Measurements from ENCODE around the gene CFAP157.

Gene CFAP157

DNA sequence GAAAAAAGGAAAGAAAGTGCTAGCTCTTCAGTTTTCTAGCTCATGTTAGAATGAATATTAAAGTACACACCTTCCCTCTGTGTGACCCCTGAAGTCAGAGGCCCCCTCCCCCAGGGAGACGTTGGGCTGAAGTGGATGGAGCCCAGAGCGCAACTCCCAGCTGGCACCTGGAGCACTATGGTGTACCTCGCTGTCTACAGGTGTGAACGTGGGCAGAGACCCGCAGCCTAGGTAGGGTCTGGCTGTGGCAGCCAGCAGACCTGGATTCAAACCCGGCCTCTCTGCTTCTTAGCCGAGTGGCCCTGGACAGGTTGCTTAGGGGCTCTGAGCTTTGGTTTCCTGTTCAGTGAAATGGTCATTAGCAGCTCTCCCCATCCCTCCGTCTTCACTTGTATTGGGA is 22.0 kb downstream of the CFAP157 start:
- no peak overlapping the region for H3K27ac Mint-ChIP-seq
- intact Hi-C loops (cut with micrococcal nuclease), result no loop called here
- H3K36me3 Mint-ChIP-seq (ENCODE audit: low read depth), result peaks cover 43% of the 10 kb centered on the region
- H3K27me3 Mint-ChIP-seq, result peaks cover 7% of the 10 kb centered on the region
- H3K9me3 Mint-ChIP-seq, result no peaks in the 10 kb centered on the region
- peaks cover 13% of the 10 kb centered on the region for H3K4me1 Mint-ChIP-seq (ENCODE audit: low read depth)
- H3K4me3 Mint-ChIP-seq, result no peak overlapping the region

DNA sequence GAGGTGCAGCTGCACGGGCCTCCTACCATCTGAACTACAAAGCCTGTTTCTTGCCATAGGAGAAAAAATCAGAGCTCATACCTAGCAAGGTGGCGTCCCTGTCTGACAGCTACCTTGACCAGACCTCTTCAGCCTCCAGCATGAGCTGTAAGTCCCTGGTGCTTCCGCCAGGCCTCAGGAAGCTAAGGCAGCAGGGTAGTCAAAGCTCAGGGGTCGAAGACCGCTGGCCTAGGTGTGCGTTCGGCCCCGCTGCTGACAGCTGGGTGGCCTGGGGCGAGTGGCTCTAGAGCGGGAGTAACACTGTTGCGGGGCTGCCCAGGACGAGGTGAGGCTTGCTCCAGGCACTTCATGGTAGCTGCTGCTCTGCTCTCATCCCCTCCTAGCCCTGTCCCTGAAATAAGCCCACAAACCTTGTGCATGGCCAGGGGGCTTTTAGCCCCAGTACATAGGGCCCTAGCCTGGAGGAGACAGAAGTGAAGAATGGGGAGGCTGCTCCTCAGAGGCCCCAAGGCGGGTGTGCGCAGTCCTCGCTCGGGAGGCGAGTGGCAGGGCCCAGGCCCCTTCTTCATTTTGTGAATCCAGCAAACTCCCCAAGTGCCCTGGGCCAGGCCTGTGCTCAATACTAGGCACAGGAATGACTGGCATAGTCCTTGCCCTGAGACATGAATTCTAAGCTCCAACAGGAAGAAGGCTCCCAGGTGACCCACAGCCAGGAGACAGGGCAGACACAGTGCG is 22.9 kb downstream of the CFAP157 start:
- intact Hi-C loops (cut with micrococcal nuclease), result loop anchor here (10.0 kb wide), 1 partner anchor 205 kb away; no protein-coding TSS in a partner anchor
- Mint-ChIP-seq H3K36me3 (ENCODE audit: low read depth) (peaks cover 43% of the 10 kb centered on the region), H3K9me3 (no peaks in the 10 kb centered on the region), H3K4me3 (no peak overlapping the region), H3K4me1 (ENCODE audit: low read depth) (peaks cover 20% of the 10 kb centered on the region), H3K27ac (no peak overlapping the region), H3K27me3 (no peaks in the 10 kb centered on the region)

DNA sequence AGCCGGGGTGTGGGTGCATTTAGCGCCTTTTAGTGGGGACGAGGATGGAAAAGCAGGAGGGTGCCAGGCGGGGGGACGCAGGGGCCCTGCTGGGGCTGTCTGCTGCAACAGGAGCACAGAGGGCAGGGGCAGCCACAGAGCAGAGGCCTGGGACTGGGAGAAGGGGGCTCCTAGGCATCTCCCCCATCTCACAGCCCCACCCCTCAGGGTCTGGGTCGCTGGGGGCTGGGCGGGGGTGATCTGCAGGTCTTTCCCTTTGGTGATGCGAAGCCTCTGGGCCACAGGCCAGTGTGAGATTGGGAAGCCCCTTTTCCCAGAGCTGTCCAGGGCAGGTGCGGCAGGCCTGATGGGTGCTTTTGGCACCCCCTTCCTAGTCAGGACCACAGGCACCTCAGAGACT is 23.5 kb downstream of the CFAP157 start:
- Mint-ChIP-seq H3K36me3 (ENCODE audit: low read depth) (peaks cover 43% of the 10 kb centered on the region), H3K27ac (no peak overlapping the region), H3K4me1 (ENCODE audit: low read depth) (peaks cover 20% of the 10 kb centered on the region), H3K27me3 (no peaks in the 10 kb centered on the region), H3K4me3 (no peak overlapping the region), H3K9me3 (no peaks in the 10 kb centered on the region)
- intact Hi-C loops (cut with micrococcal nuclease), result loop anchor here (10.0 kb wide), 1 partner anchor 205 kb away; no protein-coding TSS in a partner anchor

DNA sequence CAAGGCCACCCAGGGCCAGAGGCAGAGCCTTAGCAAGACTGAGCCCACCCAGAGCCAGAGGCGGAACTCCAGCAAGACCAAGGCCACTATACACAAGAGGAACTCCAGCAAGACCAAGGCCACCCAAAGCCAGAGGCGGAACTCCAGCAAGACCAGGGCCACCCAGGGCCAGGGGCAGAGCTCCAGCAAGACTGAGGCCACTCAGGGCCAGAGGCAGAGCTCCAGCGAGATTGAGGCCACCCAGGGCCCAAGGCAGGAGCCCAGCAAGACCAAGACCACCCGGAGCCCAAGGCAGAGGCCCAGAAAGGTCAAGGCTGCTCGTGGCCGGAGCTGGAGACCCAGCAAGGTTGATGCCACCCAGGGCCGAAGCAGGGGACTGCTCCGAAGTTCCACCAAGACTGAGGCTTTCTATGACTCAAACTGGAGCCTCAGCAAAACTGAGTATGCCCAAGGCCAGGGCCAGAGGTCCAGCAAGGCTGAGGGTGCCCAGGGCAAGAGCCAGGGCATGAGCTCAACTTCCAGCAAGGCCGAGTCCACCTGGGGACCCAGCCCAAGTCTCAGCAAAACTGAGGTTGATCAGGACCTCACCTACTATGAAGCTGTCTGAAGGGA is 24.1 kb downstream of the CFAP157 start:
- intact Hi-C loops (cut with micrococcal nuclease), result loop anchor here (10.0 kb wide), 1 partner anchor 206 kb away; no protein-coding TSS in a partner anchor
- peaks cover 20% of the 10 kb centered on the region for H3K4me1 Mint-ChIP-seq (ENCODE audit: low read depth)
- no peaks in the 10 kb centered on the region for H3K27me3 Mint-ChIP-seq
- no peak overlapping the region for H3K27ac Mint-ChIP-seq
- peaks cover 43% of the 10 kb centered on the region for H3K36me3 Mint-ChIP-seq (ENCODE audit: low read depth)
- H3K9me3 Mint-ChIP-seq, result no peaks in the 10 kb centered on the region
- no peak overlapping the region for H3K4me3 Mint-ChIP-seq

DNA sequence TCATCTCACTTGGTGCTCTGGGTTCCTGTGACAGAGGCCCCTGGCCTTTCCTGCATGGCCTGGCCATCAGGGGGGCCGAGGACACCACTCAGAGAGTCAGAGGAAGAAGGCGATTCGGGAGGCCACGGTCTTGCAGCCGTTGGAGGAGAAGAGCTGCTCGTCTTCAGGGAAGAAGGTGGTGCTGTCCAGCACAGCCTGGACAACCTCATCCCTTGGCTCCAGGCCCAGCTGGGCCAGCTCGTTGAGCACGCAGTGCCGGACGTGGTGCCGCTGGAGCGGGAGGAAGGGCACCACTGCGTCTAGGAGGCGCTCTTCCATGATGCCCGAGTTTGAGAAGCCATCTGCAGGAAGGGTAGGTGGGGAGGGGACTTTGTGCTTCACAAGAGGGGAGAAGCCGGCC is 25.1 kb downstream of the CFAP157 start:
- no peak overlapping the region for H3K4me3 Mint-ChIP-seq
- intact Hi-C loops (cut with micrococcal nuclease), result loop anchor here (10.0 kb wide), 1 partner anchor 207 kb away; no protein-coding TSS in a partner anchor
- H3K36me3 Mint-ChIP-seq (ENCODE audit: low read depth), result peaks cover 43% of the 10 kb centered on the region
- peaks cover 20% of the 10 kb centered on the region for H3K4me1 Mint-ChIP-seq (ENCODE audit: low read depth)
- H3K27me3 Mint-ChIP-seq, result no peaks in the 10 kb centered on the region
- no peak overlapping the region for H3K27ac Mint-ChIP-seq
- H3K9me3 Mint-ChIP-seq, result no peaks in the 10 kb centered on the region

DNA sequence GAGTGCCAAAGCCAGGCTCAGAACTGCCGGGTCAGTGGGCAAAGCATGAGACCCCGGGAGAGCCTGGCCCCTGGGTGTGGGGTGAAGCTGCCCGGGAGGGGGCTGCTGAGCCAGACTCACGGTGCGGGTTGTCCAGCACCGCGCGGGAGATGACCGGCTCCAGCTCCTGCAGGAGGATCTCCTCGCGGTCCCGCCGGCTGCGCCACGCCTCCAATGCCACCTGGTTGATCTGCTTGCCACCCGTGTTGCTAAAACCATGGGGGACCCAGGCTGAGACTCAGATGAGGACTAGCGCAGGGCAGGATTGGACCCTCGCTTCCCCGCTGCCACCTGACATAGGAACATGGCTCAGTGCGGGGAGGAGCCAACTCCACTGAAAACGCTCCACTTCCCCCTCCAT is 25.7 kb downstream of the CFAP157 start:
- peaks cover 20% of the 10 kb centered on the region for H3K4me1 Mint-ChIP-seq (ENCODE audit: low read depth)
- H3K4me3 Mint-ChIP-seq, result no peak overlapping the region
- no peaks in the 10 kb centered on the region for H3K9me3 Mint-ChIP-seq
- intact Hi-C loops (cut with micrococcal nuclease), result loop anchor here (10.0 kb wide), 1 partner anchor 208 kb away; no protein-coding TSS in a partner anchor
- no peaks in the 10 kb centered on the region for H3K27me3 Mint-ChIP-seq
- no peak overlapping the region for H3K27ac Mint-ChIP-seq
- peaks cover 44% of the 10 kb centered on the region for H3K36me3 Mint-ChIP-seq (ENCODE audit: low read depth)

DNA sequence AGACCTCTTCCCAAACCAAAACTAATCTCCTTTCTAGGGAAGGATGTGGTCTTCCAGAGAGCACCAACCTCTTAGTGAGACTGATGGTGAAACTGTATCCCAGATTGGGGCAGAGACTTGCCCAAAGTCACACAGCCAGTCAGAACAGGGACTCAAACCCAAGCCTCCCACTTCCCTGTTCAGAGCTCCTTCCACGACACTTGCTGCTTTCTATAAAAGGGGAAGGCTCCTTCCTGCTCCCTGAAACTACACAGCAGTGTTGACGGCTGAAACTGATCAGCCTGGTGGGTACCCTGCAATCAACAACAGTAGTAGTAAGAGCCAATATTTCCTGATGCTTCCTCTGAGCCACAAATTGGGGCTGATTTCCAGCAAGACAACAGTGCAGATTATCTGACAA is 26.8 kb downstream of the CFAP157 start:
- peak overlapping the region; percentile 86 for H3K27ac Mint-ChIP-seq

DNA sequence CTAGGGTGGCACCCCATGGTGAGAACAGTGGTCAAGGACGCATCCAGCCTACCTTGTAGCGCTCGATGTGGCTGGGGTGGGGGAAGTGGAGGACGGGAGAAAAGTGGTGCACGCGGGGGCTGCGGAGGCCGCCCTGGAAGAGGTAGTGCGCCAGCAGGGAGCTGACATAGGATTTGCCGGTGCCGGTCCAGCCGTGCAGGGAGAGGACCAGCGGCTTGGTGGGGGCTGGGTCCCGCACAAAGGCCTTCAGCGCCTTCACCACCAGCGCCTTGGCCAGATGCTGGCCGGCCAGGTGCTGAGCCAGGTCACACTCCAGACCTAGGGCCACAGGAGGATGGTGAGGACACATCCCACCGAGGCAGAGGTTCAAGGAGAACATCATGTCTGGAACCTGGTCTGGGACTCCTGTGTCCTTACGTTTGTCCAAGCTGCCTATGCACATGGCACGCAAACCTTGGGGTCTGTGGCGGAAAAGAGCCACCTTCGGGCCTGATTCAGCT is 27.5 kb downstream of the CFAP157 start:
- Mint-ChIP-seq H3K9me3 (no peaks in the 10 kb centered on the region), H3K4me3 (peak overlapping the region; percentile 82), H3K4me1 (ENCODE audit: low read depth) (peaks cover 20% of the 10 kb centered on the region), H3K27ac (peak overlapping the region; percentile 86), H3K36me3 (ENCODE audit: low read depth) (peaks cover 62% of the 10 kb centered on the region), H3K27me3 (no peaks in the 10 kb centered on the region)
- intact Hi-C loops (cut with micrococcal nuclease), result loop anchor here (1.0 to 10.0 kb wide), 5 partner anchors 19 to 209 kb away; partner anchors contain the start of genes PTRH1 and ST6GALNAC4

More for the DNA sequence above, 26.8 kb downstream of the CFAP157 start:
- no peaks in the 10 kb centered on the region for H3K27me3 Mint-ChIP-seq
- no peaks in the 10 kb centered on the region for H3K9me3 Mint-ChIP-seq
- intact Hi-C loops (cut with micrococcal nuclease), result loop anchor here (1.0 to 10.0 kb wide), 5 partner anchors 18 to 209 kb away; partner anchors contain the start of genes PTRH1 and ST6GALNAC4
- H3K4me3 Mint-ChIP-seq, result peak overlapping the region; percentile 82
- H3K4me1 Mint-ChIP-seq (ENCODE audit: low read depth), result peaks cover 20% of the 10 kb centered on the region
- peaks cover 56% of the 10 kb centered on the region for H3K36me3 Mint-ChIP-seq (ENCODE audit: low read depth)

DNA sequence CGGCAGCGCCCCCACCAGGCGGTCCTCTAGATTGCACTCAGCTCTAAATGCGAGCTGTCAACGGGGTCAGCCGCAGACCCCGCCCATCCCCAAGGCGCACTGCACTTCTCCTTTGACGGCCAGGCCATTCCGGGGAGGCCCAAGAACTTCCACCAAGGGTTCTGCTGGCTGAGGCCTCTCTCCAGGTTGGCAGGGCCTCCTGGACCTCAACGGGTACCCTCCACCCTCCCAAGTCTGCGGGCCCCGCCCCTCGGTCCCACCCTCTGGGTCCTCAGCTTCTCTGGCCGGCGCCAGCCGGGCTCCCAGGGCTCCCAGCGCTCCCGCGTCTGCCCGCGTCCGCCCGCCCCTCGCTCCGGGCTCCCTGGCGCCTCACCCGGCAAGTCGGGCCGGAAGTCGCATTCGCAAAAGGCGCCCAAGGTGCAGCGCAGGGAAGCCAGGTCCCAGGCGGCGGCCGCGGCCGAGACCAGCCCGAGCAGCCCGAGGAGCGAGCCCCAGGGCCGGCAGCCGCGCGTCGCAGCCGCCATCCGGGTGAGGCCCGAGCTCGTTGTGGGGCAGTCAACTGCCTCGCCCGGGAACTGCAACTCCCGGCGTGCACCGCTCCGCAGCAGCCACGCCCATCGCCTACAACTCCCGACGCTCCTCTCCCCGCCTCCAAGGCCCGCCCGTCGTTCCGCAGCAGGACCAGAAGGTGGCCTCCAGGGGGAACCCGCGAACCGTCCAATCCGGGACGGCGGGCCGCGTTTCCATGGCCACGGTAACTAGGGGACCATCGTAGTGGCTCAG is 28.1 kb downstream of the CFAP157 start, which contains the start of gene TOR2A:
Gene TOR2A, minus strand, starts transcription at position 548 of the 783 bp plus-strand sequence. Its CDS starts 24 bp downstream, at position 524.
- peaks cover 20% of the 10 kb centered on the region for H3K4me1 Mint-ChIP-seq (ENCODE audit: low read depth)
- H3K4me3 Mint-ChIP-seq, result peak within 1 kb of the TSS; percentile 82
- intact Hi-C loops (cut with micrococcal nuclease), result loop anchor here (1.0 to 10.0 kb wide), 6 partner anchors 20 to 210 kb away; partner anchors contain the start of genes PTRH1 and ST6GALNAC4
- peaks cover 64% of the 10 kb centered on the region for H3K36me3 Mint-ChIP-seq (ENCODE audit: low read depth)
- no peaks in the 10 kb centered on the region for H3K9me3 Mint-ChIP-seq
- H3K27ac Mint-ChIP-seq, result peak within 1 kb of the TSS; percentile 86
- no peaks in the 10 kb centered on the region for H3K27me3 Mint-ChIP-seq

DNA sequence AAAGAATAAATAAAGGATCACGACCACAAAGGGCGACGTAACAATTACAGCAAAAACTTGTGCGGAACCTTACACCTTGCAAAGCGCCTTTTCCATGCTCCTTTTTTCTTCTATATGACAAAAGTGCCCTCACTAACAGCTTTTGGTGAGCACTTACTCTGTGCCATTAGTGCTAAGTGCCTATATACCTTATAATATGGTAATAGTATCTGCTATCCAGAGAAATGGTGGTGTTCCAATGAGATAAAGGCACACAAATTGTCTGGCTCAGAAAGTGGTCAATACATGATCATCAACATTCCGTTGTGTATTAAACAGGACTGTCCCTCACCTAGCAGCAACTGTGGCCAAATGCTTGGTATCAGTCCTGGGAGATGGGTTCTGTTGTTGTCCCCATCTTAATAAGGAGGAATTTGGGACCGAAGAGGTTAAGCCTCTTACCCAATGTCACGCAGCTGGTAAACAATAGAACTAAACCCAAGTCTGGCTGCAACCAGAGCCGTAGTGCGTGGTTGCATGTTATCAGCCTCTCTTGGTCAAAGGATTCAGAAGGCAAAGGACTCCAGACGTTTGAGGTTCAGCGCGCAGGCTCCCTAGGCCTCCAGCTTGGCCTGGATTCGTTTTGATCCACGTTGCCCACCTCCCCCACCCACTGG is 28.9 kb downstream of the CFAP157 start:
- no peaks in the 10 kb centered on the region for H3K27me3 Mint-ChIP-seq
- no peaks in the 10 kb centered on the region for H3K9me3 Mint-ChIP-seq
- H3K27ac Mint-ChIP-seq, result peak overlapping the region; percentile 86
- intact Hi-C loops (cut with micrococcal nuclease), result loop anchor here (1.0 to 10.0 kb wide), 4 partner anchors 50 to 211 kb away; partner anchors contain the start of gene ST6GALNAC4
- H3K4me3 Mint-ChIP-seq, result peak overlapping the region; percentile 82
- H3K36me3 Mint-ChIP-seq (ENCODE audit: low read depth), result peaks cover 62% of the 10 kb centered on the region
- H3K4me1 Mint-ChIP-seq (ENCODE audit: low read depth), result peaks cover 20% of the 10 kb centered on the region

DNA sequence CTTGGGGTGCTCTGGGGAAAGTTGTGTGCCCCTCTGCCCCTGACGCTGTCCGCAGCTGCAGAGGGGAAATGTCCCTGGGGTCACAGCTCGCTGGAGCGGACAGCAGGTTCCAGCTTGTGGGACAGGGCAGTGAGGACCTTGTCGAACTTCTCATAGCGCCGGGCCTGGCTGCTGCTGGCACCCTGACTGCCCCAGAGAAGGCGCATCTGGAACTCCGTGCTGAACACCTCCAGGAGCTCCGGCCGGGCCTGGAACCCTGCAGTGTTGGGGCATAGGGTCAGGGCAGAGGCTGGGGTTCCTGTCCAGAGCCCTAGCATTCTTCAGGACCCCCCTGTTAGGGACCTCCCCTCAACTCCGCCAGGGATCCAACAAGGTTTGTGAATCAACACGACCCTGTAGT is 31.9 kb downstream of the CFAP157 start:
- H3K36me3 Mint-ChIP-seq (ENCODE audit: low read depth), result peaks cover 57% of the 10 kb centered on the region
- no peak overlapping the region for H3K4me3 Mint-ChIP-seq
- peaks cover 18% of the 10 kb centered on the region for H3K4me1 Mint-ChIP-seq (ENCODE audit: low read depth)
- no peaks in the 10 kb centered on the region for H3K9me3 Mint-ChIP-seq
- H3K27me3 Mint-ChIP-seq, result no peaks in the 10 kb centered on the region
- no peak overlapping the region for H3K27ac Mint-ChIP-seq
- intact Hi-C loops (cut with micrococcal nuclease), result loop anchor here (10.0 kb wide), 1 partner anchor 214 kb away; no protein-coding TSS in a partner anchor

DNA sequence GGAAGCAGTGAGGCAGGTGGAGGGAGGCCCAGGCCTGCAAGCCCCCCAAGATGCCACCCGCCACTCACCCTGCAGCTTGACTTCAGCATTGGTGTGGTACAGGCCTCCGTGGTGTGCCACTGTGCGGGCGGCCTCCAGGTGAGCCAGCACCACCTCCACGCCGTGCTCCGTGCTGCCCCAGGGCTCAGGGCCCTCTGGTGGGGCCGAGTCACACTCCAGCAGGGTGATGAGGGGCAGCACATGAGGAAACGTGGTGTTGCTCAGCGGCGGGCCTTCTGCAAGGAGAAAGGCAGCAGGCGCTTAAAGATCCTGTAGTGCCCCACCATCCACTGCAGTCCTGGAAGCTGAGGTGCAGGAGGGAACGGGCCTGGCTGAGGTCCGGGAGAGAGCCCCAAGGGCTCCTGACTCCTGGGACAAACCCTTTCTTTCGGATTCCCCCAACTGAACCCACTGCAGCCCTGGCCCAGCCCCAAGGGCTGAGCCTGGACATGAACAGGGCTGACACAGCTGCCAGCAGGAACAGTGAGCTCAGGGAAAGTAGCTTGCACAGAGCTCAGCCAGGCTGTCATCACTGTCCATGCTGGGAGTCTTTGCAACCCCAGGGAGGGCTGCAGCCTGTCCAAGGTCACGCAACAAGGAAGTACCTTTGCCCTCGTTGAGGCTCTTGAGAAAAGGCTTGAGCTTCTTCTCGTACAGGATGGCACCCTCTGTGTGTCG is 33.0 kb downstream of the CFAP157 start:
- peaks cover 66% of the 10 kb centered on the region for H3K36me3 Mint-ChIP-seq (ENCODE audit: low read depth)
- no peaks in the 10 kb centered on the region for H3K27me3 Mint-ChIP-seq
- intact Hi-C loops (cut with micrococcal nuclease), result loop anchor here (10.0 kb wide), 1 partner anchor 215 kb away; no protein-coding TSS in a partner anchor
- peak overlapping the region; percentile 53 for H3K27ac Mint-ChIP-seq
- H3K4me1 Mint-ChIP-seq (ENCODE audit: low read depth), result peaks cover 9% of the 10 kb centered on the region
- no peak overlapping the region for H3K4me3 Mint-ChIP-seq
- no peaks in the 10 kb centered on the region for H3K9me3 Mint-ChIP-seq
